ENCODE data around the gene CATSPER3. TPM values are rescaled to one million over a fixed set of nuclear protein-coding genes. Genes with fewer than 3 reads are reported as not detected.

The CATSPER3 gene
- total RNA-seq, 1 donor from 2014 or later = 0.22 TPM

DNA sequence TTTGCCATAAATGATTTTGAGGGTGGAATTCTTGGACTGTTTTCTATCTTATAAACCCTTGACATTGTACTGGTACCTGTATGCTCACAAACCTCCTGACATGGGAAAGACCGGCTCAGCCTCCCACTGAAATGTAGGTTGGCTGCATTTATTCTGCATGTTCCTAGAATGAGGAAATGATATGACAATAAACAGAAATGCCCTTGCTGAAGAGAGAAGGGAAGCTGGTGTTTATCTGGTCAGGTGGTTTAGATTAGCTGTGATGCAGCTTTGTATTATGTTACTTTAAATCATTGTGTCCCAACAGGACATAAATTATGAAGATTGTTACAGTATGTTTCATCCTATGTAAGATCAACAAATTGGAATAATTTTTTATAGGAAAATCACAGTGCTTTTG is 23.1 kb upstream of the CATSPER3 start:
- peaks cover 9% of the 10 kb centered on the region for H3K36me3 Mint-ChIP-seq
- peak overlapping the region; percentile 25 for H3K4me3 Mint-ChIP-seq
- H3K4me1 Mint-ChIP-seq (ENCODE audit: unreplicated experiment) = peaks cover 11% of the 10 kb centered on the region
- DNase-seq (ENCODE audit: extremely low spot score, unreplicated experiment) = no peak
- no peak overlapping the region for H3K27ac Mint-ChIP-seq
- no peaks in the 10 kb centered on the region for H3K9me3 Mint-ChIP-seq
- TF ChIP-seq, protein P1, sequence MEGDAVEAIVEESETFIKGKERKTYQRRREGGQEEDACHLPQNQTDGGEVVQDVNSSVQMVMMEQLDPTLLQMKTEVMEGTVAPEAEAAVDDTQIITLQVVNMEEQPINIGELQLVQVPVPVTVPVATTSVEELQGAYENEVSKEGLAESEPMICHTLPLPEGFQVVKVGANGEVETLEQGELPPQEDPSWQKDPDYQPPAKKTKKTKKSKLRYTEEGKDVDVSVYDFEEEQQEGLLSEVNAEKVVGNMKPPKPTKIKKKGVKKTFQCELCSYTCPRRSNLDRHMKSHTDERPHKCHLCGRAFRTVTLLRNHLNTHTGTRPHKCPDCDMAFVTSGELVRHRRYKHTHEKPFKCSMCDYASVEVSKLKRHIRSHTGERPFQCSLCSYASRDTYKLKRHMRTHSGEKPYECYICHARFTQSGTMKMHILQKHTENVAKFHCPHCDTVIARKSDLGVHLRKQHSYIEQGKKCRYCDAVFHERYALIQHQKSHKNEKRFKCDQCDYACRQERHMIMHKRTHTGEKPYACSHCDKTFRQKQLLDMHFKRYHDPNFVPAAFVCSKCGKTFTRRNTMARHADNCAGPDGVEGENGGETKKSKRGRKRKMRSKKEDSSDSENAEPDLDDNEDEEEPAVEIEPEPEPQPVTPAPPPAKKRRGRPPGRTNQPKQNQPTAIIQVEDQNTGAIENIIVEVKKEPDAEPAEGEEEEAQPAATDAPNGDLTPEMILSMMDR (conservative IDR thresholded peaks at IDR 0.05) = no peak
- H3K27me3 Mint-ChIP-seq = no peaks in the 10 kb centered on the region

DNA sequence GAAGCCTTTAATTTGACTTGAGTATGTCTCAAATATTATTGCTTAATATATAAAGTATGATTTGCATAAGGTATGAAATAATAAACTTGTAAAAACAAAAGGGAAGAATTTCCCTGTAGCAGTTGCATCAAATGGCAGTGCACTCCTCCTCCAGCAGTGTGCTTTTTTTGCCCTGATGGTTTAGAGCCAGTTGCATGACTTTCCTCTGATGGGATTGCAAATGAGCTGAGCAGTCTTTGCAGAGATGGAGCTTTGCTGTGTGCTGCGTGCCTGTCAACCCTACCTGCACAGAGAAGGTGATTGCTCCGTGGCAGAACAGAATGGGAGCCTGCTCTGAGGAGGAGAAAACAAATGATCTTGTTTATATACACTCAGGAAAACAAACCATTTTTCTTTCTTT is 22.7 kb upstream of the CATSPER3 start:
- Mint-ChIP-seq H3K9me3 (no peaks in the 10 kb centered on the region), H3K4me1 (ENCODE audit: unreplicated experiment) (peaks cover 11% of the 10 kb centered on the region), H3K27me3 (no peaks in the 10 kb centered on the region), H3K4me3 (no peak overlapping the region), H3K36me3 (peaks cover 6% of the 10 kb centered on the region), H3K27ac (no peak overlapping the region)
- TF ChIP-seq, protein P1 (conservative IDR thresholded peaks at IDR 0.05) = no peak
- no peak for DNase-seq (ENCODE audit: extremely low spot score, unreplicated experiment)

DNA sequence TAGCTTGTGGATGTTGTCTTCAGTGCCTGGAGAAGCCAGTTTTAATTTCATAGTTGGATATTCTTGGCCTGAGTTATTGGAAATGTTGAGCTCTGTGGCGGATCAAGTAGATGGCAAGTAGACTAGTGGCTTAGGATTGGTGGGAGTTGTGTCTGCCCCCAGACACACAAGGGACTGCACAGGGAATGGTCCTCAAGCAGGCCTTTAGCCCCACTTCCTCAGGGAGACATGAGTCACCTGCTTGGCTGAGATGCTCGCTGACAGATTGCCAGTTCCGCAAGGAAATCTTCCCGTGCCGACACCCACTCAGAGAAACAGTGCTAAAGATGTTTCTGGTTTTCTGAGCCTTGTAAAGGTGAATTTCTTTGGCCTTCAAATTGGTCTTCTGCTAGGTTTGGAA is 18.8 kb upstream of the CATSPER3 start:
- no peak for DNase-seq (ENCODE audit: extremely low spot score, unreplicated experiment)
- TF ChIP-seq, protein P1 (conservative IDR thresholded peaks at IDR 0.05) = no peak

GRCh38 chr5:134949316-134949715 is 18.4 kb upstream of the CATSPER3 start:
- Mint-ChIP-seq H3K4me1 (ENCODE audit: unreplicated experiment) (peaks cover 5% of the 10 kb centered on the region), H3K4me3 (no peak overlapping the region), H3K27me3 (no peaks in the 10 kb centered on the region), H3K27ac (no peak overlapping the region), H3K9me3 (no peaks in the 10 kb centered on the region), H3K36me3 (peaks cover 3% of the 10 kb centered on the region)
- DNase-seq (ENCODE audit: extremely low spot score, unreplicated experiment) = no peak
- TF ChIP-seq, protein P1 (conservative IDR thresholded peaks at IDR 0.05) = no peak

More for the DNA sequence above, 18.8 kb upstream of the CATSPER3 start:
- Mint-ChIP-seq H3K27me3 (no peaks in the 10 kb centered on the region), H3K4me1 (ENCODE audit: unreplicated experiment) (peaks cover 9% of the 10 kb centered on the region), H3K9me3 (no peaks in the 10 kb centered on the region), H3K36me3 (no peaks in the 10 kb centered on the region), H3K4me3 (no peak overlapping the region), H3K27ac (no peak overlapping the region)

DNA sequence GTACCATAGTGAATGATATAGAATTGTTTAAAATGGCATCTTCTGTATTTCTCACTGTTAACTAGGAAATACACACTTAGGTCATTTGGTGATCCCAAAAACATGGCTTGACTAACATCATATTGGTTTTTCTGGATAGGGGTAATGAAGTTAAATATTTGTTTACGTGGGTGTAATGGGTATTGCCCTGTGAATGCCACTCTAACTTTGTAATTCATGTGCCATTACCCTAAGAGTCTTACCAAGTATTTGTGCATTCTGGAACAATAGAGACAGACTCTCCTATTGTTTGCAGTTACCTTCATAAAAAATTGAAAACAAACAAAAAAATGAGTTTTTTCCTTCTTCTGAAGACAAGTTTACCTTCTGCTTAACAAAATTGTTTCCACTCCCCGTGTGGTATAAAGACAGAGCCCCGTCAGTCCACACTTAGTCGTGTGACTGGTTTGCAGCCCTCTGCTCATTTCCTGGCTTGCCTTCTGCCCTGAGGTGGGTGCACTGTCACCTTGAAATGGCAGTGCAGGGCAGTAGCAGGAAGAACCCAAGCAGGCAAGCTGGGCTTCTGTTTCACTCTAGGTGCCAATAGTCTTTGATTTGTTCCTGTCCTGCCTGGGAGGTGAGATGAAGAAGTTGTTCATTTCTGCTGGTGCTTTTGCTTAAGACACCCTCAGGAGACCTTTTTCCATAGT is 9.6 kb upstream of the CATSPER3 start:
- Mint-ChIP-seq H3K27ac (no peak overlapping the region), H3K4me3 (no peak overlapping the region), H3K9me3 (peaks cover 4% of the 10 kb centered on the region), H3K4me1 (ENCODE audit: unreplicated experiment) (peaks cover 12% of the 10 kb centered on the region), H3K27me3 (no peaks in the 10 kb centered on the region), H3K36me3 (peaks cover 13% of the 10 kb centered on the region)
- TF ChIP-seq, protein P1 (conservative IDR thresholded peaks at IDR 0.05) = no peak
- no peak for DNase-seq (ENCODE audit: extremely low spot score, unreplicated experiment)
